GM10266 (cell line): ENCODE data around the gene CLNS1A.

ENCODE experiments used
- DNase-seq: peaks from one replicate; pipeline ENCODE4 v3.0.0; 2012; ENCODE audit errors: extremely low spot score
- CTCF ChIP-seq: IDR thresholded peaks from 2 replicates; pipeline ENCODE4 v1.5.1; 2012; ENCODE audit warnings: mild to moderate bottlenecking, low read depth; ENCODE audit not compliant: control insufficient read depth, insufficient read depth; ENCODE audit errors: missing control alignments

Gene CLNS1A

GRCh38 chr11:77617892-77618291, 19.7 kb downstream of the CLNS1A start:
- no peak for DNase-seq

GRCh38 chr11:77611921-77612320, 25.7 kb downstream of the CLNS1A start:
- no peak for TF ChIP-seq CTCF
- no peak for DNase-seq

More at GRCh38 chr11:77617892-77618291, 19.7 kb downstream of the CLNS1A start:
- no peak for TF ChIP-seq CTCF

GRCh38 chr11:77609234-77609633, 28.4 kb downstream of the CLNS1A start:
- no peak for TF ChIP-seq CTCF
- DNase-seq = no peak

GRCh38 chr11:77604281-77604680, 33.3 kb downstream of the CLNS1A start:
- TF ChIP-seq CTCF = no peak
- DNase-seq = no peak

GRCh38 chr11:77602381-77603088, 35.1 kb downstream of the CLNS1A start:
- DNase-seq = no peak
- no peak for TF ChIP-seq CTCF

- TF ChIP-seq CTCF = no peak
- DNase-seq = no peak
Measured at GRCh38 chr11:77598195-77598594, 39.4 kb downstream of the CLNS1A start.

GRCh38 chr11:77596626-77597025, 41.0 kb downstream of the CLNS1A start:
- no peak for DNase-seq
- no peak for TF ChIP-seq CTCF
